NK-92 (cell line): ENCODE data around the gene AP4S1.

Source experiments
- DNase-seq: peaks from one replicate; lab custom pipeline; 2025; ENCODE audit not compliant: unreplicated experiment; lab: John Stamatoyannopoulos, UW

AP4S1 gene

DNA sequence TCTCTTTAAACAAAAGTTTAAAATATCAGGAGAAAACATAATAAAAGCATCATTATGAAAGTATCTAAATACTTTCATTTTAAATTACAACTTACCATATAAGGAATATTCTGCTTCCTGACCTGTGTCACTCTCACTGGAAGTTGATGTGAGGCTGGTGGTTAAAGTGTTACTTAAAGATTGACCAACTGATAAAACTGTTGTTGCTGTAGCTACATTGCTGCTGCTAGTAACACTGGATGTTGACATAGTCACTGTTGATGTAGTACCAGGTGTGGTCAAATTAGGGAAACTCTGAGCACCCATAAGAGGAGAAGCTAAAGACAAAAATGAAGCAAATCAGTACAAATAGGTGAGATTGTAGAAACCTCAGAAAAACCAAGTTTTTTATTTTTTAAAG, 102.2 kb downstream of the AP4S1 start:
- no peak for DNase-seq

DNA sequence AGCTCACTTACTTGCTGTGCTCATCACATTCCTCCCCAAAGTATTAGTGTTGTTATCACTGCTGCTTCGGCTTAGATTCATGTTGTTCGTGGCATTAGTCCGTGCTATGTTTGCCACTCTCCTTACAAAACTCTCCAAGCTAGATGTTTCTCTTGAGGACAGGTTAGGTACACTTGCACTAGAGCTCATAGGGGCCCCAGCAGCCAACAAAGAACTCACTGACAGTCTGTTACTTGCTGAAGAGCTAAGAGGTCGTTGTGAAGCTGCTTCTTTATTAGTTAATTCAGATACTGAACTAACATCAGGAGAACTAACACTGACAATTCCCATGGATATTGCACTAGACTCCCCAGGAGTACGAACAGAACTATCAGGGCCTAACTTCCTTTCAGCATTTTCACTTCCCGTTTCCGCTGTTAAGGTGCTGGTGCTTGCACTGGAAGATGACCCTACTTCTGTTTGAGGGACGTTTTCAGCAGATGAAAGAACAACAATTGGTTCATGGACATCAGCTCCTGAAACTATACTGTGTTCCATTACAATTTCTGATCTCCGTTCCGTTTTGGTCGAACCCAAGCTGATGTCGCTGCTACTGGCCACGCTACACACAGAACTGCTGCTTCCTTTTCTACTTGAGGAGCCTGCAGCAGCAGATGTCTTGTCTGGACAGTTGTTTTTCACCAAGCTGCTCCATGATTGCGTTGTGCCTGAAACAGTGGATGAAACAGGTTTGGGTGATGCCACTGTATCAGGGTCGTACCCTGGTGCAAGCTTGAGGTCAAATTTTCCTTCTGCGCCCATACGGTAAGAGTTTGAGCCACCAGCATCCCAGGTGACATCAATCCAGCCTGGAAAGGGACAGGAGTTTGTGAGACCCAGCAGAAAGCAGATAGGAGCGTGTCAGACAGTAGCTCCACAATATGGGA, 103.4 kb downstream of the AP4S1 start:
- DNase-seq: no peak

DNA sequence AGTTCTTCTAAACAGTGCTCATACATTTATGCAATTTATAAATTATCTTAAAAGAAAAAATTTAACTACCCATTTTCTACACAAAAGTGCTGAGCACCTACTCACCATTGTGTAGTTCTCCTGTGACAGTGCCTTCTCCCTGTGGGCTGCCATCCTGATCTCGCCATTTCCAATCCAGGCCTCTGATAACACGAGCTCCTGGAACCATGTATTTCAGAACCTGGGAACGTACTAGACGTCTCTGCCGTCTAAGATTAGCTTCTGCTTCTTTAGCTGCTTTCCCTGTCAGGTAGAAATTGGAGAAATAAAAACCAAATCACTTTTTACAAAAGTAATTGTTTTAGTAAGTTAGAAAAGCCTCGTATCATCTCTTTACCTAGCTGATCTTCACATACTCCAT, 107.7 kb downstream of the AP4S1 start:
- no peak for DNase-seq

DNA sequence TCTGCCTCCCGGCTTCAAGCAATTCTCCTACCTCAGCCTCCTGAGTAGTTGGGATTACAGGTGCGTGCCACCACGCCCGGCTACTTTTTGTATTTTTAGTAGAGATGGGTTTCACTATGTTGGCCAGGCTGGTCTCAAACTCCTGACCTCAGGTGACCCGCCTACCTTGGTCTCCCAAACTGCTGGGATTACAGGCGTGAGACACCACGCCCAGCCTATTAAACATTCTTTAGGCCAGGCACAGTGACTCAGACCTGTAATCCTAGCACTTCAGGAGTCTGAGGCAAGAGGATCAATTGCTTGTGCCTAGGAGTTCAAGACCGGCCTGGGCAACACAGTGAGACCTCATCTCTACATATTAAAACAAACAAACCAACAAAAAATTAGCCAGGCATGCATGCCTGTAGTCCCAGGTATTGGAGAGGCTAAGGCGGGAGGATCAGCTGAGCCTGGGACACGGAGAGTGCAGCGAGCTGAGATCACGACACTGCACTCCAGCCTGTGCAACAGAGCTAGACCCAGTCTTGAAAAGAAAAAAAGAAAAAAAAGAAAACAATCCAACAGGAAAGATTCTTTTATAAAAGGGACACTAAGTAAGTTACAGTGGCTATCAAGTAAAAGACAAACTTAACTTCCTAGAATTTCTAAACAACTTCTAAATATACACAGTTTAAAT, 111.9 kb downstream of the AP4S1 start:
- DNase-seq: no peak

DNA sequence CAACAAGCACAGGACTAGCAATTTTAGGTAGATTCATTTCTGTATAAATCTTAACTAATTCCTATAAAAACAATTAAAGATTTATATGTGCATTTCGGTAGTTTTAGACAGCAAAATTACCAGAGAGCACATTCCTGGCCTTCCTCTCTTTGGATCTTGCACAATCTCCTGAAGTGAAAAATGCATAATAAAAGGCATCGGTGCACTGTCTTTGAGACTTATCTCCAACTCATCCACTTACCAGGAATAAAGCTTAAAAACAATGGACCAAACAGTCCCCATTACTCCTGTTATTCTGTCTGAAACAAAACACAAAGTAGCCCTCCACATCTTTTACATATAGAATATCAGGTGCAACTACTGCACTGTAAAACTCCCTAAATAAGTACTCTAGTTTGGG, 112.9 kb downstream of the AP4S1 start:
- no peak for DNase-seq

DNA sequence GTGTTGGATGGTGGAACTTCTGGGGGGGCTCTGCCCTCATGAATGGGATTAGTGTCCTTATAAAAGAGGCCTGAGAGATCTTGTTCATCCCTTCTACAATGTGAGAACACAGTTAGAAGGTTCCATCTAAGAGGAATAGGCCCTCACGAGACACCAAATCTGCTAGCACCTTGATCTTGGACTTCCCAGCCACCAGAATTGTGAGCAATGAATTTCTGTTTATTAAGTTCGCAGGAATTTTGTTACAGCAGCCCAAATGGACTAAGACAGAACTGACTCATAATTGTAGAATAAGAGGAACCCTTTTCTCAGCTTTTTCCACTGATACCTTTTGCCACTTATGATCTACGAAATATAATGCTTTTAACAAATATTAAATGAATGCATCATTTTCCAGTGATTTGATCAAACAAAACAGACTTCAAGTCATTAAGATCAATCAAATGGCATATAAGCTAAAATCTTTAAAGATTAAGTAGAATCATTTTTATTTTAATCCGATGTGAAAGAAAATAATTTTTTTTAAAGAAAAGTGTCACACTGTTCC, 113.9 kb downstream of the AP4S1 start:
- DNase-seq: no peak

DNA sequence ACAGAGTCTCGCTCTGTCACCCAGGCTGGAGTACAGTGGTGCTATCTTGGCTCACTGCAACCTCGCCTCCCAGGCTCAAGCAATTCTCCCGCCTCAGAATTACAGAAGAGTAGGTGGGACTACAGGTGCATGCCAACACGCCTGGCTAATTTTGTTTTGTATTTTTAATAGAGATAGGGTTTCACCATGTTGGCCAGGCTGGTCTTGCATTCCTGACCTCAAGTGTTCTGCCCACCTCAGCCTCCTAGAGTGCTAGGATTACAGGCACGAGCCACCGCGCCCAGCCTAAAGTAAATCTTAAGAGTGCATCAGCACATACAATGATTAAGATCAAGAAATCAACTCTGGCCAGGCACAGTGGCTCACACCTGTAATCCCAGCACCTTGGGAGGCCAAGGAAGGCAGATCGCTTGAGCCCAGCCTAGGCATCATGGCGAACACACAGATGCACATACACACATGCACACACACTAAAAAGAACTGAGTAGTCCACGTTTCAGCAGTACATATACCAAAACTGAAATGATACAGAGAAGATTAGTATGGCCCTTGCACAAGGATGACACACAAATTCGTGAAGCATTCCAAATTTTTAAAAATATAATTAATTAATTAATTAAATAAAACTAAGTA, 117.1 kb downstream of the AP4S1 start:
- no peak for DNase-seq
